ENCODE measurements around the gene ZNF750. TPM values are rescaled to one million over a fixed set of nuclear protein-coding genes. Genes with fewer than 3 reads are reported as not detected.

ZNF750 gene
- total and polyA plus RNA-seq, 12 donors: 0.07 to 0.20 (median 0.11) TPM; not detected in 8

DNA sequence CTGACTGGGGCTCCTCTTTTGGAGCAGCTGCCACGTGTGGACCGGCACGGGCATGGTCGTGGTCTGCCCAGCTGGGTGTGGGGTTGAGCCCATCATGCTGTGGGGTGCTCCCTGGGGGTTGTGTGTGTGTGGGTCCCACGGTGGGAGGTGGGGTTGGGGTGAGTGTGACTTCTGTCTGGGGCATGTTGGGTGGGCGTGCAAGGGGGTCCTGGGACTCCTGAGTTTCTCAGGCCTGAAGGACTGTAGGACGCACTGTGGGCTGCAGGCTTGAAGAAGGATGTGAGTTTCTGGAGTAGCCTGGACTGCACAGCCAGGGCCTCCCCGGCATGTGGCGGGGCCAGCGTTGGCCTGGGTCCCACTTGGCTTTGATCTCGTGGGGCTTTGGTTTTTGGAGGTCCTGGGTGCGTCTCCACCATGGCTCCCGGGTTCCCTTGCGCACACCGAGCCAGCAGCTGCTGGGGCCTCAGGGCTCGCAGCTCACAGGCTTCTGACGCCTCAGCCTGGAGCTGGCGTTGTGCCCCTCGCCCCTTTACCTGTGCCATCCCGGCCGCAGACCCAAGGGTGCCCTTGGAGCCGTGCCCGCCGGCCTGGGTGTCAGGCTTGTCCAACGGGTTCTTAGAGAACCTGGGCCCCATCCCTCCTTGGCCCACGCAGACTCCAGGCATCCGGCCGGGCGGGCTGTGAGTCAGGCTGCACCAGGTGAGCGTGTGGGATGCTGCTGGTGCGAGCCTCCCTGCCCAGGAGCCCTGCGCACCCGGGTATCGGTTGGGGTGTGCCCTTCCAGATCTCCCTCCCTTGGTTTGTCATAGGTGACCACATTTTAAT is 34.4 kb upstream of the ZNF750 start:
- TF ChIP-seq, protein P1, sequence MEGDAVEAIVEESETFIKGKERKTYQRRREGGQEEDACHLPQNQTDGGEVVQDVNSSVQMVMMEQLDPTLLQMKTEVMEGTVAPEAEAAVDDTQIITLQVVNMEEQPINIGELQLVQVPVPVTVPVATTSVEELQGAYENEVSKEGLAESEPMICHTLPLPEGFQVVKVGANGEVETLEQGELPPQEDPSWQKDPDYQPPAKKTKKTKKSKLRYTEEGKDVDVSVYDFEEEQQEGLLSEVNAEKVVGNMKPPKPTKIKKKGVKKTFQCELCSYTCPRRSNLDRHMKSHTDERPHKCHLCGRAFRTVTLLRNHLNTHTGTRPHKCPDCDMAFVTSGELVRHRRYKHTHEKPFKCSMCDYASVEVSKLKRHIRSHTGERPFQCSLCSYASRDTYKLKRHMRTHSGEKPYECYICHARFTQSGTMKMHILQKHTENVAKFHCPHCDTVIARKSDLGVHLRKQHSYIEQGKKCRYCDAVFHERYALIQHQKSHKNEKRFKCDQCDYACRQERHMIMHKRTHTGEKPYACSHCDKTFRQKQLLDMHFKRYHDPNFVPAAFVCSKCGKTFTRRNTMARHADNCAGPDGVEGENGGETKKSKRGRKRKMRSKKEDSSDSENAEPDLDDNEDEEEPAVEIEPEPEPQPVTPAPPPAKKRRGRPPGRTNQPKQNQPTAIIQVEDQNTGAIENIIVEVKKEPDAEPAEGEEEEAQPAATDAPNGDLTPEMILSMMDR (IDR thresholded peaks at IDR 0.05): no peak
- TF ChIP-seq POLR2A (IDR thresholded peaks at IDR 0.05): no peak
- H3K27ac ChIP-seq: no peak overlapping the region
- DNase-seq: no peak
- H3K27me3 ChIP-seq: no peaks in the 10 kb centered on the region
- WGBS, 4 donors: 90 to 92% (median 92%) methylated on average over 9 to 34 of the region's 34 CpGs
- no peaks in the 10 kb centered on the region for H3K9me3 ChIP-seq (replicated peaks in 1 of 3)
- peaks cover 0 to 11% of the 10 kb centered on the region in 2 donors for H3K36me3 ChIP-seq (replicated peaks in 1 of 2)
- no peak overlapping the region for H3K4me3 ChIP-seq
- intact Hi-C loops (cut with DNase I): no loop called here
- peaks cover 0 to 21% of the 10 kb centered on the region in 2 donors for H3K4me1 ChIP-seq (replicated peaks in 1 of 2)

DNA sequence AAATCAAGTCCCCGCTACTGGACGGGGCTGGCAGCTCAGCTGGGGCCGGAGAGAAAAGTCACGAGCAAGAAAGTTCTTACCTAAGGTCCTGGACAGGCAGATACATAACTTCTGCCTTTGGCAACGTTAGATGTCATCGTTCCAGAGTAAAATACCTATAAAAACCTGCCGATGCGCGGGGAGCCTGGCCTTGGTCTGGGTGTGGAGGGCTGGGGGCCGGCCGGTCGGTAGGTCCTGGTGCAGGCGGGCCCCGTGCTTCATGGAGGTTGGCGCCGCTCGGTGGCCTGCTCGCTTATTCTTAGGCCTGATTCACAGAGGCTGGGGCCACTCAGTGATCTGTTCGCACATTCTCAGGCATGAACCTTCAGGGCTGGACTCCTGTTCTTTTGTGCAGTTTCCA is 33.7 kb upstream of the ZNF750 start:
- Histone ChIP-seq H3K27me3 (no peaks in the 10 kb centered on the region), H3K9me3 (replicated peaks in 1 of 3) (no peaks in the 10 kb centered on the region), H3K36me3 (replicated peaks in 1 of 2) (peaks cover 0 to 11% of the 10 kb centered on the region in 2 donors), H3K4me3 (no peak overlapping the region), H3K4me1 (replicated peaks in 1 of 2) (peaks cover 0 to 21% of the 10 kb centered on the region in 2 donors), H3K27ac (no peak overlapping the region)
- no peak for TF ChIP-seq POLR2A (IDR thresholded peaks at IDR 0.05)
- TF ChIP-seq, protein P1 (IDR thresholded peaks at IDR 0.05): no peak
- DNase-seq: peak in 1 of 7 donors; percentile 7
- WGBS, 4 donors: 95 to 98% (median 97%) methylated on average over 16 to 19 of the region's 19 CpGs
- intact Hi-C loops (cut with DNase I): no loop called here

DNA sequence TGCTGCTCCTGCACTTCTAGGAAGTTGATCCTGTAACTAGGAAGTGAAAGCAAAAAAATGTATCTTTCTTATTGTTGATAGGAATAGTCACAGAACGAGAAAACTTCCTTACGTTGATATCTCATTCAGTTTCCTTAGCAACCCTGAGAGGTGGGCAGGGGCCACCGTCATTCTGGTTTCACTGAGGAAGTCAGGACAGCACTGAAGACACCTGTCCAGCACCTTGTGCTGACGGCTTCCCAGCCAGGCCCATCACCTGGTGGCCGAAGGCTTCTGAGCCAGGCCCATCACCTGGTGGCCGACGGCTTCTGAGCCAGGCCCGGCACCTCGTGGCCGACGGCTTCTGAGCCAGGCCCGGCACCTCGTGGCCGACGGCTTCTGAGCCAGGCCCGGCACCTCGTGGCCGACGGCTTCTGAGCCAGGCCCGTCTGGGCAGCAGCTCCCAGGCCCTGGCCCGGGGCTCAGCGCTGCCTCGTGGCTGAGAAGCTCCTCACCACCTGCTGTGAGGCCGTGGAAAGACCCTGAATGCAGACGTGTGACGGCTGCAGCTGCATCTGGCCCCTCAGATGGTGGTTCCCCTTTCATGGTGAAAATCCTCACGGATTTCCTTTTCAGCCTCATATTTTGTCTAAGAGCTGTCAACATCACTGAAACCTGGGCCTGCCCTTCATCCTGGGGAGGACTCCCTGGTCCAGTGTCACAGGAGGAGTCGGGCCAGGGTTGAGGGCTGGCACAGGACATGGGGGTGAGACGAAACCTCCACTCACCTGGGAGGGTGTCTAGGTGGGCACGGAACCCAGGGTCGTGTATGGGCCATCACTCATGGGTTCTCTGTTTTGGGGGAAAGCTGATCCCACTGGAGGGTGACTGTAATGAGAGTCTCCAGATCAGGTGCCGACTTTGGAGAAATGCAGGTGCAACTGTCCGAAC is 33.0 kb upstream of the ZNF750 start:
- DNase-seq: no peak
- Histone ChIP-seq H3K27me3 (no peaks in the 10 kb centered on the region), H3K4me3 (no peak overlapping the region), H3K27ac (no peak overlapping the region), H3K36me3 (replicated peaks in 1 of 2) (peaks cover 0 to 11% of the 10 kb centered on the region in 2 donors), H3K4me1 (replicated peaks in 1 of 2) (peaks cover 0 to 21% of the 10 kb centered on the region in 2 donors), H3K9me3 (replicated peaks in 1 of 3) (no peaks in the 10 kb centered on the region)
- no peak for TF ChIP-seq POLR2A (IDR thresholded peaks at IDR 0.05)
- TF ChIP-seq, protein P1 (IDR thresholded peaks at IDR 0.05): no peak
- whole genome bisulfite sequencing, 4 donors: 88 to 93% (median 91%) methylated on average over 13 to 33 of the region's 33 CpGs
- intact Hi-C loops (cut with DNase I): no loop called here
